Transverse colon (tissue), 4 donors: ENCODE measurements around the gene INSIG2.

Experiments used
- CTCF ChIP-seq, 5 experiments: fragments of 200-600 bp in 3 of 5; fragments of 450-650 bp in 2 of 5; sonication (generic) in 3 of 5; IDR thresholded peaks; 1 replicate in 2 of 5; 2 replicates in 3 of 5; pipeline ENCODE4 v1.5.1; 2016 to 2017; ENCODE audit warnings: antibody characterized with exemption in 5 of 5, inconsistent platforms in 3 of 5, mild to moderate bottlenecking in 2 of 5, moderate library complexity in 1 of 5
- EP300 ChIP-seq: sonication (generic); formaldehyde crosslinking; IDR thresholded peaks from one replicate; pipeline ENCODE4 v1.6.1; 2017; ENCODE audit warnings: antibody characterized with exemption, low read depth
- POLR2A ChIP-seq: fragments of 450-650 bp; IDR thresholded peaks from one replicate; pipeline ENCODE4 v1.6.1; 2016; ENCODE audit warnings: antibody characterized with exemption, mild to moderate bottlenecking, moderate library complexity
- POLR2AphosphoS5 ChIP-seq, 3 donors: sonication (generic); formaldehyde crosslinking; IDR thresholded peaks; one replicate each; pipeline ENCODE4 v1.6.1; 2016; ENCODE audit warnings: antibody characterized with exemption in 3 of 3

- TF ChIP-seq CTCF (IDR thresholded peaks at IDR 0.05) = no peak
- no peak for TF ChIP-seq EP300
- no peak for TF ChIP-seq POLR2A
- TF ChIP-seq POLR2AphosphoS5 (IDR thresholded peaks at IDR 0.05) = no peak
Measured at GRCh38 chr2:118086024-118086633, 2.1 kb upstream of the INSIG2 start.
